Measurements from ENCODE around the gene IGDCC3. TPM values are rescaled to one million over a fixed set of nuclear protein-coding genes. Genes with fewer than 3 reads are reported as not detected.

IGDCC3 gene
- total RNA-seq, 4 donors from 2014 or later: not detected

- no peaks in the 10 kb centered on the region for H3K27me3 ChIP-seq
- no peaks in the 10 kb centered on the region for H3K36me3 ChIP-seq
- H3K4me3 ChIP-seq: peak overlapping the region in 2 of 4 donors; percentile 68 to 90
- H3K4me1 ChIP-seq: peaks cover 9 to 11% of the 10 kb centered on the region in 2 donors
- DNase-seq: no peak
- in situ Hi-C loops (cut with MboI; ENCODE audit: low sequenced_read_pairs in 4 of 4) (loop anchor here in 3 of 4 donors (25.0 kb wide), 1 partner anchor 250 kb away; the partner anchor contains the start of genes MTFMT (in 3 of the 3) and SLC51B (in 3 of the 3)), intact Hi-C loops (cut with DNase I; ENCODE audit: low total_unique reads) (loop anchor here (1.0 to 5.0 kb wide), 3 partner anchors 17 to 235 kb away; partner anchors contain the start of genes PDCD7 and RNU5B-1)
- no peak for ATAC-seq
- peak overlapping the region; percentile 96 to 99 (median 98) for H3K27ac ChIP-seq
- no peak for TF ChIP-seq CTCF (IDR thresholded peaks at IDR 0.05 in 4 of 5, conservative IDR thresholded peaks at IDR 0.05 in 1 of 5)
- no peak for TF ChIP-seq POLR2A (IDR thresholded peaks at IDR 0.05)
- no peaks in the 10 kb centered on the region for H3K9me3 ChIP-seq
These were observed 90.3 kb downstream of the IGDCC3 start for GRCh38 chr15:65287520-65287855.

GRCh38 chr15:65286704-65287519, 90.9 kb downstream of the IGDCC3 start, which contains the start of gene PARP16:
Gene PARP16, minus strand, starts transcription at chr15:65286883. Its CDS starts 457 bp downstream, at chr15:65286426.
- H3K4me3 ChIP-seq: peak within 1 kb of the TSS; percentile 74 to 91 (median 87)
- H3K27me3 ChIP-seq: no peaks in the 10 kb centered on the region
- intact Hi-C loops (cut with DNase I; ENCODE audit: low total_unique reads): loop anchor here (1.0 to 5.0 kb wide), 3 partner anchors 17 to 235 kb away; partner anchors contain the start of genes PDCD7 and RNU5B-1
- ATAC-seq: peak; percentile 90
- H3K4me1 ChIP-seq: peaks cover 9 to 11% of the 10 kb centered on the region in 2 donors
- in situ Hi-C loops (cut with MboI; ENCODE audit: low sequenced_read_pairs in 4 of 4): loop anchor here in 3 of 4 donors (25.0 kb wide), 1 partner anchor 250 kb away; the partner anchor contains the start of genes MTFMT (in 3 of the 3) and SLC51B (in 3 of the 3)
- TF ChIP-seq POLR2A (IDR thresholded peaks at IDR 0.05) (peak; percentile 85 to 92), CTCF (IDR thresholded peaks at IDR 0.05 in 4 of 5, conservative IDR thresholded peaks at IDR 0.05 in 1 of 5) (peak in 4 of 5 experiments; percentile 43 to 83 (median 71))
- H3K27ac ChIP-seq: peak within 1 kb of the TSS; percentile 96 to 99 (median 98)
- no peaks in the 10 kb centered on the region for H3K9me3 ChIP-seq
- peak; percentile 89 to 92 for DNase-seq
- no peaks in the 10 kb centered on the region for H3K36me3 ChIP-seq

- Histone ChIP-seq H3K36me3 (no peaks in the 10 kb centered on the region), H3K4me3 (peak overlapping the region; percentile 74 to 91 (median 87)), H3K27me3 (no peaks in the 10 kb centered on the region), H3K9me3 (no peaks in the 10 kb centered on the region), H3K4me1 (peaks cover 9 to 11% of the 10 kb centered on the region in 2 donors), H3K27ac (peak overlapping the region; percentile 96 to 99 (median 98))
- DNase-seq (peak in 1 of 2 donors; percentile 41), ATAC-seq (peak; percentile 66)
- in situ Hi-C loops (cut with MboI; ENCODE audit: low sequenced_read_pairs in 4 of 4): loop anchor here in 3 of 4 donors (25.0 kb wide), 1 partner anchor 249 kb away; the partner anchor contains the start of genes MTFMT (in 3 of the 3) and SLC51B (in 3 of the 3)
- intact Hi-C loops (cut with DNase I; ENCODE audit: low total_unique reads): loop anchor here (5.0 kb wide), 2 partner anchors 154 to 234 kb away; partner anchors contain the start of gene PDCD7
- no peak for TF ChIP-seq POLR2A (IDR thresholded peaks at IDR 0.05)
- no peak for TF ChIP-seq CTCF (IDR thresholded peaks at IDR 0.05 in 4 of 5, conservative IDR thresholded peaks at IDR 0.05 in 1 of 5)
These were observed 91.6 kb downstream of the IGDCC3 start for GRCh38 chr15:65286069-65286703.

GRCh38 chr15:65285291-65286068, 92.3 kb downstream of the IGDCC3 start:
- TF ChIP-seq CTCF (IDR thresholded peaks at IDR 0.05 in 4 of 5, conservative IDR thresholded peaks at IDR 0.05 in 1 of 5): no peak
- TF ChIP-seq POLR2A (IDR thresholded peaks at IDR 0.05): no peak
- Histone ChIP-seq H3K36me3 (no peaks in the 10 kb centered on the region), H3K27ac (peak overlapping the region; percentile 96 to 99 (median 98)), H3K4me1 (peaks cover 9 to 11% of the 10 kb centered on the region in 2 donors), H3K27me3 (no peaks in the 10 kb centered on the region), H3K4me3 (peak overlapping the region; percentile 74 to 91 (median 87)), H3K9me3 (no peaks in the 10 kb centered on the region)
- in situ Hi-C loops (cut with MboI; ENCODE audit: low sequenced_read_pairs in 4 of 4): loop anchor here in 3 of 4 donors (25.0 kb wide), 1 partner anchor 248 kb away; the partner anchor contains the start of genes MTFMT (in 3 of the 3) and SLC51B (in 3 of the 3)
- intact Hi-C loops (cut with DNase I; ENCODE audit: low total_unique reads): loop anchor here (5.0 kb wide), 2 partner anchors 153 to 233 kb away; partner anchors contain the start of gene PDCD7
- DNase-seq (no peak), ATAC-seq (peak in 1 of 2 donors; percentile 15)

Measured in gastrocnemius medialis (tissue), 4 donors.